Activated CD4-positive, alpha-beta T cell treated with anti-CD3 and anti-CD28 coated beads, Interleukin-2, amount 10 ng/mL, durations not matched to agents 24 days and 14 days (primary cell): Measurements from ENCODE around the gene OR8B12. TPM values are rescaled to one million over a fixed set of nuclear protein-coding genes. Genes with fewer than 3 reads are reported as not detected.

Experiments used
- DNase-seq: peaks from one replicate; pipeline ENCODE4 v3.0.0; 2022
- H3K27ac Mint-ChIP-seq: one replicate; pipeline ENCODE4 v1.8.0; 2022; ENCODE audit warnings: mild to moderate bottlenecking, mixed read lengths
- H3K27me3 Mint-ChIP-seq: one replicate; pipeline ENCODE4 v1.8.0; 2022; ENCODE audit warnings: mixed read lengths
- H3K36me3 Mint-ChIP-seq: one replicate; pipeline ENCODE4 v1.8.0; 2022; ENCODE audit warnings: low read depth, mild to moderate bottlenecking, mixed read lengths
- H3K4me1 Mint-ChIP-seq: one replicate; pipeline ENCODE4 v1.8.0; 2021; ENCODE audit warnings: mixed read lengths
- H3K4me3 Mint-ChIP-seq: one replicate; pipeline ENCODE4 v1.8.0; 2022; ENCODE audit warnings: mild to moderate bottlenecking, moderate library complexity, mixed read lengths
- H3K9me3 Mint-ChIP-seq: one replicate; pipeline ENCODE4 v1.8.0; 2021; ENCODE audit warnings: mixed read lengths
- intact Hi-C: fragments of 100-400 bp; cut with micrococcal nuclease; formaldehyde crosslinking; loops from one replicate; pipeline ENCODE4 v1.15.1; 2023
- total RNA-seq: library from RNA; stranded (reverse); gene quantifications from 2 replicates; pipeline ENCODE4 v1.2.3, GENCODE V29; 2022

Gene OR8B12
- not detected in 2 replicates for total RNA-seq

- Mint-ChIP-seq H3K4me3 (no peak within 1 kb of the TSS), H3K4me1 (no peaks in the 10 kb centered on the region)
Measured at GRCh38 chr11:124543554-124543953, at the start of gene OR8B12. TSS of gene OR8B12 (minus strand) at chr11:124543654. CDS start at chr11:124543654, 0 bp downstream.

GRCh38 chr11:124592627-124593026 lies 49.2 kb upstream of the OR8B12 start:
- DNase-seq = no peak
- no peaks in the 10 kb centered on the region for H3K36me3 Mint-ChIP-seq
- H3K4me3 Mint-ChIP-seq = no peak overlapping the region
- H3K9me3 Mint-ChIP-seq = no peaks in the 10 kb centered on the region
- H3K27me3 Mint-ChIP-seq = peaks cover 14% of the 10 kb centered on the region
- no peaks in the 10 kb centered on the region for H3K4me1 Mint-ChIP-seq
- H3K27ac Mint-ChIP-seq = no peak overlapping the region
- intact Hi-C loops = no loop called here

More at GRCh38 chr11:124543554-124543953, at the start of gene OR8B12:
- Mint-ChIP-seq H3K27ac (no peak within 1 kb of the TSS), H3K27me3 (peaks cover 8% of the 10 kb centered on the region), H3K36me3 (no peaks in the 10 kb centered on the region), H3K9me3 (no peaks in the 10 kb centered on the region)
- DNase-seq = no peak
- intact Hi-C loops = no loop called here

GRCh38 chr11:124591430-124591829 lies 48.0 kb upstream of the OR8B12 start:
- no peak for DNase-seq
- Mint-ChIP-seq H3K9me3 (no peaks in the 10 kb centered on the region), H3K27ac (no peak overlapping the region), H3K4me3 (no peak overlapping the region), H3K4me1 (no peaks in the 10 kb centered on the region), H3K27me3 (peaks cover 14% of the 10 kb centered on the region), H3K36me3 (no peaks in the 10 kb centered on the region)
- intact Hi-C loops = no loop called here

- H3K9me3 Mint-ChIP-seq = no peaks in the 10 kb centered on the region
- H3K27ac Mint-ChIP-seq = no peak overlapping the region
- intact Hi-C loops = loop anchor here (1.0 to 2.0 kb wide), 3 partner anchors 171 to 514 kb away; no protein-coding TSS in a partner anchor
- no peaks in the 10 kb centered on the region for H3K4me1 Mint-ChIP-seq
- no peaks in the 10 kb centered on the region for H3K36me3 Mint-ChIP-seq
- DNase-seq = peak; percentile 81
- H3K27me3 Mint-ChIP-seq = peaks cover 8% of the 10 kb centered on the region
- H3K4me3 Mint-ChIP-seq = no peak overlapping the region
Measured at GRCh38 chr11:124586238-124586860, 42.9 kb upstream of the OR8B12 start.

GRCh38 chr11:124584681-124585372 lies 41.4 kb upstream of the OR8B12 start:
- Mint-ChIP-seq H3K4me1 (no peaks in the 10 kb centered on the region), H3K27me3 (peaks cover 8% of the 10 kb centered on the region), H3K4me3 (no peak overlapping the region), H3K36me3 (no peaks in the 10 kb centered on the region), H3K27ac (no peak overlapping the region), H3K9me3 (no peaks in the 10 kb centered on the region)
- no peak for DNase-seq
- intact Hi-C loops = no loop called here

- no peak for DNase-seq
- Mint-ChIP-seq H3K9me3 (no peaks in the 10 kb centered on the region), H3K4me1 (no peaks in the 10 kb centered on the region), H3K36me3 (no peaks in the 10 kb centered on the region), H3K27ac (no peak overlapping the region), H3K27me3 (peaks cover 8% of the 10 kb centered on the region), H3K4me3 (no peak overlapping the region)
- intact Hi-C loops = no loop called here
Measured at GRCh38 chr11:124583781-124584180, 40.3 kb upstream of the OR8B12 start.

GRCh38 chr11:124582565-124582964 lies 39.1 kb upstream of the OR8B12 start:
- Mint-ChIP-seq H3K27ac (no peak overlapping the region), H3K27me3 (peaks cover 9% of the 10 kb centered on the region), H3K4me1 (no peaks in the 10 kb centered on the region), H3K36me3 (no peaks in the 10 kb centered on the region), H3K9me3 (no peaks in the 10 kb centered on the region), H3K4me3 (no peak overlapping the region)
- no peak for DNase-seq
- intact Hi-C loops = no loop called here

GRCh38 chr11:124581817-124582216 lies 38.4 kb upstream of the OR8B12 start:
- H3K27ac Mint-ChIP-seq = no peak overlapping the region
- peaks cover 4% of the 10 kb centered on the region for H3K27me3 Mint-ChIP-seq
- no peaks in the 10 kb centered on the region for H3K36me3 Mint-ChIP-seq
- no peaks in the 10 kb centered on the region for H3K9me3 Mint-ChIP-seq
- H3K4me3 Mint-ChIP-seq = no peak overlapping the region
- intact Hi-C loops = no loop called here
- no peak for DNase-seq
- no peaks in the 10 kb centered on the region for H3K4me1 Mint-ChIP-seq

- Mint-ChIP-seq H3K4me3 (no peak overlapping the region), H3K36me3 (no peaks in the 10 kb centered on the region), H3K4me1 (no peaks in the 10 kb centered on the region), H3K9me3 (no peaks in the 10 kb centered on the region), H3K27ac (no peak overlapping the region), H3K27me3 (peaks cover 8% of the 10 kb centered on the region)
- no peak for DNase-seq
- intact Hi-C loops = no loop called here
Measured at GRCh38 chr11:124578761-124579160, 35.3 kb upstream of the OR8B12 start.

GRCh38 chr11:124577716-124578427 lies 34.4 kb upstream of the OR8B12 start:
- no peaks in the 10 kb centered on the region for H3K4me1 Mint-ChIP-seq
- intact Hi-C loops = no loop called here

DNA sequence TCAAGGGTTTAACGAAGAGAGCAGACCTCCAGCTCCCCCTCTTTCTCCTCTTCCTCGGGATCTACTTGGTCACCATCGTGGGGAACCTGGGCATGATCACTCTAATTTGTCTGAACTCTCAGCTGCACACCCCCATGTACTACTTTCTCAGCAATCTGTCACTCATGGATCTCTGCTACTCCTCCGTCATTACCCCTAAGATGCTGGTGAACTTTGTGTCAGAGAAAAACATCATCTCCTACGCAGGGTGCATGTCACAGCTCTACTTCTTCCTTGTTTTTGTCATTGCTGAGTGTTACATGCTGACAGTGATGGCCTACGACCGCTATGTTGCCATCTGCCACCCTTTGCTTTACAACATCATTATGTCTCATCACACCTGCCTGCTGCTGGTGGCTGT lies 26.7 kb upstream of the OR8B12 start:
- H3K27me3 Mint-ChIP-seq = peaks cover 3% of the 10 kb centered on the region
- intact Hi-C loops = no loop called here

More at GRCh38 chr11:124577716-124578427, 34.4 kb upstream of the OR8B12 start:
- H3K4me3 Mint-ChIP-seq = no peak overlapping the region
- no peaks in the 10 kb centered on the region for H3K36me3 Mint-ChIP-seq
- H3K27me3 Mint-ChIP-seq = peaks cover 8% of the 10 kb centered on the region
- no peak for DNase-seq
- no peak overlapping the region for H3K27ac Mint-ChIP-seq
- no peaks in the 10 kb centered on the region for H3K9me3 Mint-ChIP-seq

GRCh38 chr11:124569697-124570096 lies 26.2 kb upstream of the OR8B12 start, which contains the start of gene OR8A1:
TSS of gene OR8A1 (plus strand) at chr11:124569997. CDS start at chr11:124570120, 123 bp downstream.
- Mint-ChIP-seq H3K36me3 (no peaks in the 10 kb centered on the region), H3K4me1 (no peaks in the 10 kb centered on the region), H3K4me3 (no peak within 1 kb of the TSS), H3K27me3 (peaks cover 3% of the 10 kb centered on the region), H3K9me3 (no peaks in the 10 kb centered on the region), H3K27ac (no peak within 1 kb of the TSS)
- DNase-seq = no peak
- intact Hi-C loops = no loop called here

More for the DNA sequence above, 26.7 kb upstream of the OR8B12 start:
- Mint-ChIP-seq H3K4me3 (no peak overlapping the region), H3K4me1 (no peaks in the 10 kb centered on the region), H3K27ac (no peak overlapping the region), H3K36me3 (no peaks in the 10 kb centered on the region), H3K9me3 (no peaks in the 10 kb centered on the region)
- DNase-seq = no peak

- H3K27ac Mint-ChIP-seq = no peak overlapping the region
- H3K9me3 Mint-ChIP-seq = no peaks in the 10 kb centered on the region
- H3K27me3 Mint-ChIP-seq = peaks cover 4% of the 10 kb centered on the region
- no peak for DNase-seq
- H3K36me3 Mint-ChIP-seq = no peaks in the 10 kb centered on the region
- intact Hi-C loops = no loop called here
- no peak overlapping the region for H3K4me3 Mint-ChIP-seq
- H3K4me1 Mint-ChIP-seq = no peaks in the 10 kb centered on the region
Measured at GRCh38 chr11:124556828-124557227, 13.4 kb upstream of the OR8B12 start.

DNA sequence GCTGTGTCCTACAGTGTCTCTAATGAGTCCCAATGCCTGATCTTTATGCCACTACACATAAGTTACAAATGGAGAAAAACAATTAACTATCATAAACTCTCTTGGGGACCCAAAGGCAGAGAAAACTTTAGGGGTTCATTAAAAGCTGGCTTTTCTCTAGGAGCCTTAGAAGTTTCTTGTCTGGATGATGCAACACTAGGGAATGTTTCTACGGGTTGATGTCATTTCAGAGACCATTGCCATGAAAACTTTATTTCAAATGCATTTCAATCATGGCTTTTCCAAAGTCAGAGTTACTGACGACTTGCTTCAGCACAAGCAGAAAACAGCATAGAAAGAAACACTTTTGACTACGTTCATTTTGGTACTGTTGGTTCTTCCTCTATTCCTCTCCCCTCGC lies 8.5 kb upstream of the OR8B12 start:
- H3K4me3 Mint-ChIP-seq = no peak overlapping the region
- peaks cover 2% of the 10 kb centered on the region for H3K27me3 Mint-ChIP-seq
- DNase-seq = no peak
- no peaks in the 10 kb centered on the region for H3K4me1 Mint-ChIP-seq
- H3K9me3 Mint-ChIP-seq = no peaks in the 10 kb centered on the region
- no peaks in the 10 kb centered on the region for H3K36me3 Mint-ChIP-seq
- intact Hi-C loops = no loop called here
- no peak overlapping the region for H3K27ac Mint-ChIP-seq
